ENCODE measurements around the gene DSCAM. TPM values are rescaled to one million over a fixed set of nuclear protein-coding genes. Genes with fewer than 3 reads are reported as not detected.

DSCAM gene
- polyA plus RNA-seq, 3 donors = not detected

DNA sequence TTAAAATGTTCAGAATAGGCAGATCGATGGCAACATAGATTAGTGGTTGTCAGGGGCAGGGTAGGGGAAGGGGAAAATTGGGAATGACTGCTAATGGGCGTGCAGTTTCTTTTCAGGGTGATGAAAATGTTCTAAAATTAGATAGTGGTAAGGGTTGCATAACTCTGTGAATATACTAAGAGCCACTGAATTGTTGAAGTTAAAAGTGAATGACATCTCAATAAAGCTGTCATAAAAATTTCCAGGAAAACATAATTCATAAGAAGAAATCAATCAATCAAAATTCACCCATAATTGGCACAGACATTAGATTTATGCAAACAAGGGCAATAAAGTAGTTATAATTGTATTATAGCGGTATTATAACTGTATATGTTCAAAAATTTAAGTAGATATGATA is 751.5 kb downstream of the DSCAM start:
- no peak for DNase-seq
- H3K9ac ChIP-seq (ENCODE audit: insufficient read depth, low read length, poor library complexity, severe bottlenecking) = no peak overlapping the region
- H2AFZ ChIP-seq (ENCODE audit: insufficient read depth, low read depth, low read length, poor library complexity, severe bottlenecking) = no peak overlapping the region
- no peaks in the 10 kb centered on the region for H3K27me3 ChIP-seq (ENCODE audit: control insufficient read depth in 2 of 2, insufficient read depth in 2 of 2, low read length in 2 of 2)
- Mint-ChIP-seq H3K36me3 (no peaks in the 10 kb centered on the region), H3K9me3 (peaks cover 6 to 15% (median 9%) of the 10 kb centered on the region in 7 donors), H3K27ac (no peak overlapping the region), H3K4me1 (no peaks in the 10 kb centered on the region), H3K4me3 (no peak overlapping the region), H3K27me3 (ENCODE audit: low read depth in 3 of 3) (peaks cover 0 to 2% (median 0%) of the 10 kb centered on the region in 3 donors)
- no peak overlapping the region for H3K4me2 ChIP-seq (replicated peaks; ENCODE audit: extremely low read depth, low read length, poor library complexity, severe bottlenecking)
- TF ChIP-seq, protein P1, sequence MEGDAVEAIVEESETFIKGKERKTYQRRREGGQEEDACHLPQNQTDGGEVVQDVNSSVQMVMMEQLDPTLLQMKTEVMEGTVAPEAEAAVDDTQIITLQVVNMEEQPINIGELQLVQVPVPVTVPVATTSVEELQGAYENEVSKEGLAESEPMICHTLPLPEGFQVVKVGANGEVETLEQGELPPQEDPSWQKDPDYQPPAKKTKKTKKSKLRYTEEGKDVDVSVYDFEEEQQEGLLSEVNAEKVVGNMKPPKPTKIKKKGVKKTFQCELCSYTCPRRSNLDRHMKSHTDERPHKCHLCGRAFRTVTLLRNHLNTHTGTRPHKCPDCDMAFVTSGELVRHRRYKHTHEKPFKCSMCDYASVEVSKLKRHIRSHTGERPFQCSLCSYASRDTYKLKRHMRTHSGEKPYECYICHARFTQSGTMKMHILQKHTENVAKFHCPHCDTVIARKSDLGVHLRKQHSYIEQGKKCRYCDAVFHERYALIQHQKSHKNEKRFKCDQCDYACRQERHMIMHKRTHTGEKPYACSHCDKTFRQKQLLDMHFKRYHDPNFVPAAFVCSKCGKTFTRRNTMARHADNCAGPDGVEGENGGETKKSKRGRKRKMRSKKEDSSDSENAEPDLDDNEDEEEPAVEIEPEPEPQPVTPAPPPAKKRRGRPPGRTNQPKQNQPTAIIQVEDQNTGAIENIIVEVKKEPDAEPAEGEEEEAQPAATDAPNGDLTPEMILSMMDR (IDR thresholded peaks at IDR 0.05) = no peak
- H3K9me3 ChIP-seq (replicated peaks in 1 of 2; ENCODE audit: control insufficient read depth in 1 of 2, insufficient read depth in 1 of 2, low read length in 2 of 2) = peaks cover 3 to 10% of the 10 kb centered on the region in 2 donors
- no peaks in the 10 kb centered on the region for H4K20me1 ChIP-seq (ENCODE audit: insufficient read depth, low read length)
- no peaks in the 10 kb centered on the region for H3K4me1 ChIP-seq (ENCODE audit: control insufficient read depth in 1 of 2, insufficient read depth in 2 of 2, low read length in 2 of 2)
- H3K79me2 ChIP-seq (ENCODE audit: insufficient read depth, low read length) = no peaks in the 10 kb centered on the region
- WGBS (ENCODE audit: insufficient coverage) = 56% methylated on average over 2 of the region's 3 CpGs
- intact Hi-C loops (cut with micrococcal nuclease) = no loop called here
- no peaks in the 10 kb centered on the region for H3K36me3 ChIP-seq (replicated peaks in 1 of 2; ENCODE audit: control insufficient read depth in 1 of 2, insufficient read depth in 2 of 2, low read length in 2 of 2)
- no peak overlapping the region for H3K27ac ChIP-seq (ENCODE audit: low read depth in 1 of 2, low read length in 2 of 2)
- H3K4me3 ChIP-seq (replicated peaks in 1 of 3; ENCODE audit: low read depth in 2 of 3, low read length in 3 of 3) = no peak overlapping the region

DNA sequence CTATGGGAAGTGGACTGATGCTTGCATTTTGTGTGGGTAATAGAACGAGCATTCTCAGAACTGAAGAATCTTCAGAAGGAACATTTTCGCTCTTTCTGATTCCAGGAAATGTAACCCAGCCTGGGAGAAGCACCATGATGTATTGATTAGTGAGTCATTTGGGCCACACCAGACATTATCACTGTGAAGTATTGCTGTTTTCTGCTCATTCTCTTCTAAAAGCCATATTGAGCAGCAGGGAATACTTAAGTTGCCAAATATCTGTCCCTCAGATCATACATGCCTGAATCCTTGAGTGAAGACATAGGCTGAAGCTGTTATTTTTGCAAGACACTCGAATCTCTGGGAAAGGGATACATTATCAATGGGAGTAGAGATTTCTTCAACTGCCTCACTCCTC is 766.6 kb downstream of the DSCAM start:
- H3K36me3 Mint-ChIP-seq = no peaks in the 10 kb centered on the region
- H3K27me3 Mint-ChIP-seq (ENCODE audit: low read depth in 3 of 3) = peaks cover 2 to 3% (median 2%) of the 10 kb centered on the region in 3 donors
- H3K27me3 ChIP-seq (ENCODE audit: control insufficient read depth in 2 of 2, insufficient read depth in 2 of 2, low read length in 2 of 2) = no peaks in the 10 kb centered on the region
- H3K4me1 ChIP-seq (ENCODE audit: control insufficient read depth in 1 of 2, insufficient read depth in 2 of 2, low read length in 2 of 2) = no peaks in the 10 kb centered on the region
- no peaks in the 10 kb centered on the region for H4K20me1 ChIP-seq (ENCODE audit: insufficient read depth, low read length)
- WGBS (ENCODE audit: insufficient coverage) = 100% methylated on average over 1 of the region's 3 CpGs
- H3K4me3 ChIP-seq (replicated peaks in 1 of 3; ENCODE audit: low read depth in 2 of 3, low read length in 3 of 3) = no peak overlapping the region
- H3K27ac Mint-ChIP-seq = no peak overlapping the region
- peaks cover 0 to 13% (median 3%) of the 10 kb centered on the region in 7 donors for H3K9me3 Mint-ChIP-seq
- H3K9me3 ChIP-seq (replicated peaks in 1 of 2; ENCODE audit: control insufficient read depth in 1 of 2, insufficient read depth in 1 of 2, low read length in 2 of 2) = no peaks in the 10 kb centered on the region
- H3K79me2 ChIP-seq (ENCODE audit: insufficient read depth, low read length) = no peaks in the 10 kb centered on the region
- no peak for DNase-seq
- TF ChIP-seq, protein P1 (IDR thresholded peaks at IDR 0.05) = no peak
- no peaks in the 10 kb centered on the region for H3K36me3 ChIP-seq (replicated peaks in 1 of 2; ENCODE audit: control insufficient read depth in 1 of 2, insufficient read depth in 2 of 2, low read length in 2 of 2)
- H3K9ac ChIP-seq (ENCODE audit: insufficient read depth, low read length, poor library complexity, severe bottlenecking) = no peak overlapping the region
- no peak overlapping the region for H3K4me2 ChIP-seq (replicated peaks; ENCODE audit: extremely low read depth, low read length, poor library complexity, severe bottlenecking)
- no peak overlapping the region for H3K27ac ChIP-seq (ENCODE audit: low read depth in 1 of 2, low read length in 2 of 2)
- no peak overlapping the region for H3K4me3 Mint-ChIP-seq
- intact Hi-C loops (cut with micrococcal nuclease) = no loop called here
- no peaks in the 10 kb centered on the region for H3K4me1 Mint-ChIP-seq
- no peak overlapping the region for H2AFZ ChIP-seq (ENCODE audit: insufficient read depth, low read depth, low read length, poor library complexity, severe bottlenecking)
